BLaER1 (cell line): ENCODE results near the gene ZXDC.

Source experiments
- H3K27ac ChIP-seq: shearing (Covaris generic); formaldehyde crosslinking; 2 replicates; pipeline ENCODE4 v1.8.1; 2022
- H3K27me3 ChIP-seq: shearing (Covaris generic); formaldehyde crosslinking; 2 replicates; pipeline ENCODE4 v1.8.1; 2022
- H3K36me3 ChIP-seq: shearing (Covaris generic); formaldehyde crosslinking; 2 replicates; pipeline ENCODE4 v1.8.1; 2022
- H3K4me1 ChIP-seq: shearing (Covaris generic); formaldehyde crosslinking; 2 replicates; pipeline ENCODE4 v1.8.1; 2022
- H3K4me2 ChIP-seq: shearing (Covaris generic); formaldehyde crosslinking; 2 replicates; pipeline ENCODE4 v1.8.1; 2022
- H3K4me3 ChIP-seq: shearing (Covaris generic); formaldehyde crosslinking; 2 replicates; pipeline ENCODE4 v1.8.1; 2022
- H3K9ac ChIP-seq: shearing (Covaris generic); formaldehyde crosslinking; 2 replicates; pipeline ENCODE4 v1.8.1; 2022
- H3K9me3 ChIP-seq: shearing (Covaris generic); formaldehyde crosslinking; 2 replicates; pipeline ENCODE4 v1.8.1; 2022
- H4K20me1 ChIP-seq: shearing (Covaris generic); formaldehyde crosslinking; 2 replicates; pipeline ENCODE4 v1.8.1; 2022
- Cebpa-rat ChIP-seq: shearing (Covaris generic); IDR thresholded peaks from 2 replicates; pipeline ENCODE4 v1.8.1; 2022

ZXDC gene

GRCh38 chr3:126419886-126420786 lies 55.6 kb downstream of the ZXDC start:
- H3K27ac ChIP-seq: no peak overlapping the region
- H3K9ac ChIP-seq: no peak overlapping the region
- no peaks in the 10 kb centered on the region for H3K9me3 ChIP-seq
- no peaks in the 10 kb centered on the region for H3K27me3 ChIP-seq
- no peak overlapping the region for H3K4me3 ChIP-seq
- no peaks in the 10 kb centered on the region for H3K4me1 ChIP-seq
- H4K20me1 ChIP-seq: no peaks in the 10 kb centered on the region
- no peaks in the 10 kb centered on the region for H3K36me3 ChIP-seq
- no peak for TF ChIP-seq Cebpa-rat
- no peak overlapping the region for H3K4me2 ChIP-seq

- Histone ChIP-seq H3K4me1 (no peaks in the 10 kb centered on the region), H4K20me1 (no peaks in the 10 kb centered on the region), H3K4me3 (no peak overlapping the region), H3K27ac (no peak overlapping the region), H3K27me3 (no peaks in the 10 kb centered on the region), H3K9ac (no peak overlapping the region), H3K4me2 (no peak overlapping the region), H3K9me3 (no peaks in the 10 kb centered on the region), H3K36me3 (no peaks in the 10 kb centered on the region)
- TF ChIP-seq Cebpa-rat: no peak
Observed at GRCh38 chr3:126419151-126419703, 56.5 kb downstream of the ZXDC start.

GRCh38 chr3:126418661-126419131 lies 57.0 kb downstream of the ZXDC start:
- H3K4me3 ChIP-seq: no peak overlapping the region
- H3K36me3 ChIP-seq: no peaks in the 10 kb centered on the region
- no peaks in the 10 kb centered on the region for H3K9me3 ChIP-seq
- H4K20me1 ChIP-seq: no peaks in the 10 kb centered on the region
- TF ChIP-seq Cebpa-rat: no peak
- H3K4me1 ChIP-seq: no peaks in the 10 kb centered on the region
- no peak overlapping the region for H3K27ac ChIP-seq
- no peaks in the 10 kb centered on the region for H3K27me3 ChIP-seq
- H3K9ac ChIP-seq: no peak overlapping the region
- no peak overlapping the region for H3K4me2 ChIP-seq

- Histone ChIP-seq H4K20me1 (no peaks in the 10 kb centered on the region), H3K27me3 (no peaks in the 10 kb centered on the region), H3K27ac (no peak overlapping the region), H3K36me3 (no peaks in the 10 kb centered on the region), H3K4me1 (no peaks in the 10 kb centered on the region), H3K9me3 (no peaks in the 10 kb centered on the region), H3K4me3 (no peak overlapping the region), H3K9ac (no peak overlapping the region), H3K4me2 (no peak overlapping the region)
- TF ChIP-seq Cebpa-rat: no peak
Observed at GRCh38 chr3:126417981-126418530, 57.6 kb downstream of the ZXDC start.

- Histone ChIP-seq H3K4me2 (no peak overlapping the region), H3K9ac (no peak overlapping the region), H3K36me3 (no peaks in the 10 kb centered on the region), H3K9me3 (no peaks in the 10 kb centered on the region), H3K27me3 (no peaks in the 10 kb centered on the region), H3K4me3 (no peak overlapping the region), H4K20me1 (no peaks in the 10 kb centered on the region), H3K27ac (no peak overlapping the region), H3K4me1 (no peaks in the 10 kb centered on the region)
- TF ChIP-seq Cebpa-rat: no peak
Observed at GRCh38 chr3:126417515-126417914, 58.2 kb downstream of the ZXDC start.

GRCh38 chr3:126416943-126417342 lies 58.7 kb downstream of the ZXDC start:
- no peak overlapping the region for H3K4me2 ChIP-seq
- H4K20me1 ChIP-seq: no peaks in the 10 kb centered on the region
- no peak overlapping the region for H3K9ac ChIP-seq
- no peak overlapping the region for H3K27ac ChIP-seq
- H3K4me1 ChIP-seq: no peaks in the 10 kb centered on the region
- H3K9me3 ChIP-seq: no peaks in the 10 kb centered on the region
- H3K27me3 ChIP-seq: no peaks in the 10 kb centered on the region
- H3K4me3 ChIP-seq: no peak overlapping the region
- no peaks in the 10 kb centered on the region for H3K36me3 ChIP-seq
- TF ChIP-seq Cebpa-rat: no peak

- H3K27me3 ChIP-seq: no peaks in the 10 kb centered on the region
- H3K4me2 ChIP-seq: no peak overlapping the region
- TF ChIP-seq Cebpa-rat: no peak
- H3K36me3 ChIP-seq: no peaks in the 10 kb centered on the region
- H3K27ac ChIP-seq: no peak overlapping the region
- no peaks in the 10 kb centered on the region for H3K9me3 ChIP-seq
- no peaks in the 10 kb centered on the region for H3K4me1 ChIP-seq
- no peak overlapping the region for H3K9ac ChIP-seq
- H3K4me3 ChIP-seq: no peak overlapping the region
- H4K20me1 ChIP-seq: no peaks in the 10 kb centered on the region
Observed at GRCh38 chr3:126415661-126416591, 59.8 kb downstream of the ZXDC start.

- H3K4me1 ChIP-seq: no peaks in the 10 kb centered on the region
- no peak overlapping the region for H3K4me2 ChIP-seq
- no peaks in the 10 kb centered on the region for H4K20me1 ChIP-seq
- H3K27me3 ChIP-seq: no peaks in the 10 kb centered on the region
- H3K36me3 ChIP-seq: no peaks in the 10 kb centered on the region
- no peak for TF ChIP-seq Cebpa-rat
- no peak overlapping the region for H3K4me3 ChIP-seq
- no peaks in the 10 kb centered on the region for H3K9me3 ChIP-seq
- no peak overlapping the region for H3K9ac ChIP-seq
- H3K27ac ChIP-seq: no peak overlapping the region
Observed at GRCh38 chr3:126414961-126415660, 60.6 kb downstream of the ZXDC start.

GRCh38 chr3:126414406-126414805 lies 61.3 kb downstream of the ZXDC start:
- H4K20me1 ChIP-seq: no peaks in the 10 kb centered on the region
- no peak overlapping the region for H3K4me3 ChIP-seq
- no peaks in the 10 kb centered on the region for H3K4me1 ChIP-seq
- H3K27me3 ChIP-seq: no peaks in the 10 kb centered on the region
- no peak overlapping the region for H3K9ac ChIP-seq
- H3K27ac ChIP-seq: no peak overlapping the region
- H3K4me2 ChIP-seq: no peak overlapping the region
- no peaks in the 10 kb centered on the region for H3K36me3 ChIP-seq
- no peaks in the 10 kb centered on the region for H3K9me3 ChIP-seq
- TF ChIP-seq Cebpa-rat: no peak
